NCI-H526 treated with DMSO at 0.1 percent for 48 hours (cell line): ENCODE data around the gene CANT1.
"Not testable (repeated sequence)": the region's sequence is repeated elsewhere in the genome, so short reads cannot be mapped to it uniquely, and the experiment has no call there.

Source experiments
- DNase-seq: peaks from one replicate; lab custom pipeline; 2025; lab: John Stamatoyannopoulos, UW

The CANT1 gene

GRCh38 chr17:78976907-78977680 lies 32.5 kb downstream of the CANT1 start:
- DNase-seq: no peak

- no peak for DNase-seq
Measured at GRCh38 chr17:78974635-78975591, 34.7 kb downstream of the CANT1 start.

GRCh38 chr17:78973792-78974520 lies 35.6 kb downstream of the CANT1 start:
- no peak for DNase-seq

DNA sequence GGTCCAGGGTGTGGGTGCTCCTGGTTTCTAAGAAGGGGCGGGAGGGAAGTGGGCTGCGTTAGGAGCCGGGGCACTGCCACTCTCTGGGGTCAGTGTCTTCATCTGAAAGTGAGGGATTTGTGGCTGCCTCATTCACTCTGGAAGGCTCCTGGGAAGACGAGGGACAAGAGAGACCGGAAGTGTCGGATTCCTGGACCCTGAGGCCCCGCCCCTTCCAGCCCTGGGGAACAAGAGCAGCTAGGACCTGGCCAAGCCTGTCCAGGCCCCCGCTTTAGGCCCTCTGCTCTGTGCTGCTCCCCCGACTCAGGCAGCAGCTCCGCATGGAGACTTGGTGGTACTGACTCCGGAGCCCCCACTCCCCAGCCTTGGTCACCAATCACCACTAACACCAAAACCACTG lies 36.4 kb downstream of the CANT1 start:
- DNase-seq: no peak

DNA sequence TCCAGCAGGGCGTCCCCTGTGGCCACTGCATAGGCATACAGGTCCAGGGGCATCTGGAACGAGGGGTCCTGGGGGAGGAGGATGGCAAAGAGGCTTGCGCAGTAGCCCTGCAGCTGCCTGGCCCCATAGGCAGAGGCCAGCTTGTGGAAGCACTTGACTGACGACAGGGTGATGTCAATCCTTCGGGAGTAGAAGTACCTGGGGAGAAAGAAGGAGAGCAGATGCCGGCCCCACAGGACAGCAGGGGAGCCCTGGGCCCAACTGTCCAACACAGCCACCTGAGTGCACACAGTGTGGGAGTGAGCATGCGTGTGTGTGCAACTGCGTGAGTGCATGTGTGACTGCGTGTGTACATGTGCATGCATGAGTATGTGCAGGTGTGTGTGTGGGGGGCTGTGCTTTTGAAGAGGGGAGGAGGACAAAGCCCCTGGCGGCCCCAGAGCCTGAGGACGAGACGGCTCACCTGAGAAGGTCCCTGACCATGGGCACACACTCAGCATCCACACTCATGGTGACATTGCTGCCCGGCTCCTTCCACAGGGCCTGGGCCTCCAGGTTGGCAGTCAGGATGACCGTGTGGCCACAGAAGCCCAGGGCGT lies 37.0 kb downstream of the CANT1 start:
- DNase-seq: no peak

DNA sequence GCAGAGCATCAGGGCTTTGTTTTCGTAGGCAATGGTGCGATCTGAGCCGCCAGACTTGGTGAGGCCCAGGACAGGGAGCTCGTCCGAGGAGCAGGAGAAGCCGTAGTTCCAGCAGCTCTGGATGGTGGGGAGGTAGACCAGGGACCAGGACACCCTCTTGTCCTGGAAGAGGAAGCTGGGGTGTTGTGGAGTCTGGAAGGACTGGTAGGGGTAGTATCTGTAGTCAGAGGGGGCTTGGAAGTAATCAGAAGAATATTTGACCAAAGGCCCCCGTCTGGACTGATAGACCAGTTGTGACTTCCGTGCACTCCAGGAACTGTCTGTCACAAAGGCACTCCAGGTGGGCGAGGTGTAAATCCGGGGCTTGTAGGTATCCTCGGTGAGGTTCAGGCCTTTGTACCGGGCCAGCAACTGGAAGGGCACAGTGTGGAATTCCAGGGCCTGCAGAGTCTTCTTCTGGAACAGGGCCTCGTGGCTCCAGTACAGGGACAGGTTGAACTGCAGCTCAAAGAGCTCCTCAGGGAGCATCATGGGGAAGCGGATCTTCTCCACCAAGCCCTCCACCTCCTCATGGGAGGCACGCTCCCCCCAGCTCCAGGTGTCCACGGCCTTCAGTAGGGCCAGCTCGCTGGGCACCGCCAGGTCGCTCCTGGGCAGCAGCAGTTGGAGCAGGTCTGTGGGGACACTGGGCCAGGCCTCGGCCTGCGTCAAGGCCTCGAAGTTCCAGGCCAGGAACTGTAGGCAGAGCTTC lies 37.6 kb downstream of the CANT1 start:
- DNase-seq: no peak

- peak; percentile 32 for DNase-seq
Measured at GRCh38 chr17:78970834-78971755, 38.5 kb downstream of the CANT1 start.

- no peak for DNase-seq
Measured at GRCh38 chr17:78969865-78970264, 39.7 kb downstream of the CANT1 start.

DNA sequence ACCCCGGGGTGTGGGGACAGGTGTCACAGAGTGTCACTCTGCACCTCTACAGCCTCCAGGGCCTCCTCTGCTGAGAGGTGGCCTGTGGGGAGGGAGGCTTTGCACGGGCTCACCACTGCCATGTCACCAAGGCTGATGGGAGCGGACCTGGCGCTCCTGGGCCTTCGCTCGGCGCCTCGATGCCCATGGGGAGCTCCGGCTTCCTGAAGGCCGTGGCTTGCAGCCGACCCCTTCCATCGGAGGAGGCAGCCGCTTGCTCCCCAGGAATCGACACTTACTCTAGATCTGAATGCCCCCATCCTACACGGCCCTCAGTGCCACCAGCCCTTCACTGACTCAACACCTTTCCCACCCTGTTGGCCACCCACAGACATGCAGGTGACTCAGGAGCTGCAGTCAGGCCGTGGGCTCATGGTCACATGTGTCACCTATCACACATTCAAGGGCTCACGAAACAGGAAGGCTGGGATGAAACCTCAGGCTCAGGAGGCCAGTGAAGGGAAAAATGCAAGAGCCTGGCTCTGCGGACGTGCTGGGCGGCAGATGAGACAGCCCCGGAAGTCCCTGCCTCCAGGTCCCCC lies 41.7 kb downstream of the CANT1 start:
- DNase-seq: no peak

DNA sequence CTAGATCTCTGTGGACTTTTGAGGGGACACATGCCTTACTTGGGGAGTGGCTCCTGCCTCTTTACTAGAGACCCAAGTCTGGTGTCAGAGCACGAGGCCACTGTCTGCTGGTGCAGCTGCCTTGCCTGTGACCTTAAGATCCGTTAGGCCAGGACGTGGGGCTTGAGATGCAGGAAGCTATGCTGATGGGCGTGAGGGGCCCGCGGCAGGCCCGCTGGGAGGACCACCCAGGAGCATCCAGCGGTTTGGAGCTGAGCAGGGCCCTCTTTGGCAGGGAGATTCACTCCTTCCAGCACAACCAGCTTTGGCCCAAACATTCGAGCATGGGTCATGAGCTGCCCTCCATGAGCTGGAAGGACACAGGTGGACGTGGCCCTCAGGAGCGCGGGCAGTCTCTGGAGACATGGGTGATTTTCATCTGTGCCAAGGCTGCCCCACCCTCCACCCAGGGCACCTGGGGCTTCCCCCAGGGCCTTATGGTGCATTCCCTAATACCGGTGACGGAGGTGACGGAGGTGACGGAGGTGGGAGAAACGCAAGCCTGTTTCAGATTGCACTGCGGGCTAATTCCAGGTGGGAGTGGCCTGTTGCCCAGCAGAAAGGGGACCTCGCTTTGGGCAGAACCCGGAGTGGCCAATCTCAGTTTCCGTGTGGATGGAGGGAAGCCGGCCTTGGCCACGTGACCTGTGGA lies 42.5 kb downstream of the CANT1 start:
- no peak for DNase-seq

- no peak for DNase-seq
Measured at GRCh38 chr17:78966123-78966813, 43.3 kb downstream of the CANT1 start.

GRCh38 chr17:78965491-78965924 lies 44.1 kb downstream of the CANT1 start:
- no peak for DNase-seq

GRCh38 chr17:78963378-78963777 lies 46.2 kb downstream of the CANT1 start:
- DNase-seq: no peak

DNA sequence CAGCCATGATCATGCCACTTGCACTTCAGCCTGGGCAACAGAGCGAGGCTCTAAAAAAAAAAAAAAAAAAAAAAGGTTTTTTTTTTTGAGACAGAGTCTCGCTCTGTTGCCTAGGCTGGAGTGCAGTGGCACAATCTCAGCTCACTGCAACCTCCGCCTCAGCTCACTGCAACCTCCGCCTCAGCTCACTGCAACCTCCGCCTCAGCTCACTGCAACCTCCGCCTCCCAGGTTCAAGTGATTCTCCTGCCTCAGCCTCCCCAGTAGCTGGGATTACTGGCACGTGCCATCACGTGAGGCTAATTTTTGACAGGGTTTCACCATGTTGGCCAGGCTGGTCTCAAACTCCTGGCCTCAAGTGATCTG lies 46.6 kb downstream of the CANT1 start:
- DNase-seq: not testable (repeated sequence)

DNA sequence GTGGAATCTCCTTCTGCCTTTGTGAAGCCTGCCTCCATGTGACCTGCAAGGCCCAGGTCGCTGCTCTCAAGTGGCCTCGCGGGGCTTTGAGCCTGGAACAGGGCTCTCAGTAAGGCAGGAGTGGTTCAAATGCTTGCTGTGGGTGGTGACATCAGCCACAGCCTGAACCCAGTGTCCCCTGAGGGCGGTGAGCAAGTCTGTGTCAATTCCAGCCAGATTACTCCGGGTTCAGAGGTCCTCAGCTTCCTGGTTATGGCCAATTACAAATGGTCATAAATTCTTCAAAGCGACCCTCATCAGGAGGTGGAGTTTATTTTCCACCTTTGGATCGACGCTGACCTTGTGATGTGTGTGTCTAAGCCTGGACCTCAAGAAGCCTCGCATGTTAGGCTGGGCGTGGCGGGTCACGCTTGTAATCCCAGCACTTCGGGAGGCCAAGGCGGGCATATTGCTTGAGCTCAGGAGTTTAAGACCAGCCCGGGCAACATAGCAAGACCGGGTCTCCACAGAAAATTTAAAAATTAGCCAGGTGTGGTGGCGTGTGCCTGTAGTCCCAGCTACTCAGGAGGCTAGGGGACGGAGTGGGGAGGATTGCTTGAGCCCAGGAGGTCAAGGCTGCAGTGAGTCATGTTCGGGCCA lies 47.1 kb downstream of the CANT1 start:
- no peak for DNase-seq

DNA sequence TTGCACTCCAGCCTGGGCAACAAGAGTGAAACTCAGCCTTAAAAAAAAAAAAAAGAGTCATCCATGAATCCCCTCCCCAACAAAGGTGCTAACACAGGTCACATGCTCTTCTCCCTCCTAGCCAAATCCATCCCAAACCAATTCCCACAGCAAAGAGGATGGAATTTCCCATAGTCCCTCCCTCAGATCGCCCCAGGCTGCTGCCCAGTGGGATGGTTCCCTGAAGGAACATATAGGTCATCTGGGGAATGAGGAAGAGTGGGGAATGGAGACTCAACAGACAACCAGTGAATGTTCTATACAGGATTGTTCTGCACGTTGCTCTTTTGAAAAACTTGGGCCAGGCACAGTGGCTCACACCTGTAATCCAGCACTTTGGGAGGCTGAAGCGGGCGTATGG lies 48.0 kb downstream of the CANT1 start:
- DNase-seq: no peak

- no peak for DNase-seq
Measured at GRCh38 chr17:78960928-78961327, 48.6 kb downstream of the CANT1 start.

DNA sequence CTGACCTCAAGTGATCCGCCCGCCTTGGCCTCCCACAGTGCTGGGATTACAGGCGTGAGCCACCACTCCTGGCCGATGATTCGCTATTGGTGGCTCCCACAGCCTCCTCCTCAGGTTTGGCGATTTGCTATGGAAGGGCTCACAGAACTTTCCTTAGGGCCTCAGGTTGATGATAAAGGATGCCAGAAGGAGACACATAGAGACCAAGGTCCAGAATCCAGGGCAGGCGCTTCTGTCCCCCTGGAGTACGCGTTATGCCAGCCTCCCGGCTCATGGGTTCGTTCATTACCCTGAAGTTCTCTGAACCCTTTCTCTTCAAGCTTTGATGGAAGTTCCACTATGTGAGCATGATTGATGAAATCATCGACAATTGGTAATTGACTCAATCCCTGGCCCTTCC lies 49.8 kb downstream of the CANT1 start:
- DNase-seq: no peak
